IMR-90 (cell line): ENCODE results near the gene C6orf89. TPM values are rescaled to one million over a fixed set of nuclear protein-coding genes. Genes with fewer than 3 reads are reported as not detected.

Experiments
- ATAC-seq: fragments of 200-7000 bp; cut with Tn5 transposase; 2 replicates; pipeline ENCODE4 v1.9.1; 2020; ENCODE audit warnings: low read depth, mild to moderate bottlenecking, moderate library complexity
- BruUV-seq: library from RNA; stranded (reverse); fragments of 400-500 nt; replicated peaks from 2 replicates; lab custom pipeline; 2021; lab: Mats Ljungman, UMichigan
- CTCF ChIA-PET: fragments of 300-600 bp; formaldehyde crosslinking; extraction: SDS; loops from one replicate; lab custom pipeline; 2021; ENCODE audit warnings: antibody characterized with exemption; lab: Yijun Ruan, JAX
- POLR2A ChIA-PET: fragments of 300-600 bp; sonication (Branson Sonifier 250); formaldehyde crosslinking; loops from one replicate; lab custom pipeline; 2022; ENCODE audit warnings: antibody characterized with exemption; ENCODE audit not compliant: unreplicated experiment; lab: Charles Lee
- DNase-seq: peaks from one replicate; pipeline ENCODE4 v3.0.0; 2013
- H2AFZ ChIP-seq: replicated peaks from 2 replicates; pipeline ENCODE3; 2013; ENCODE audit warnings: low read length, mild to moderate bottlenecking; ENCODE audit not compliant: poor library complexity
- H2AK5ac ChIP-seq: 2 replicates; pipeline ENCODE4 v1.6.1; 2013; ENCODE audit warnings: low read depth, low read length, inconsistent platforms
- H2AK9ac ChIP-seq: replicated peaks from 2 replicates; pipeline ENCODE3; 2013; ENCODE audit warnings: mild to moderate bottlenecking, low read depth, low read length, moderate library complexity; ENCODE audit not compliant: poor library complexity
- H2BK120ac ChIP-seq: 2 replicates; pipeline ENCODE4 v1.6.1; 2013; ENCODE audit warnings: low read depth, low read length, inconsistent platforms
- H2BK15ac ChIP-seq: 3 replicates; pipeline ENCODE4 v1.6.1; 2013; ENCODE audit warnings: low read depth, low read length, inconsistent platforms
- H2BK20ac ChIP-seq: 2 replicates; pipeline ENCODE4 v1.6.1; 2013; ENCODE audit warnings: low read depth, mild to moderate bottlenecking, inconsistent platforms, low read length, moderate library complexity
- H2BK5ac ChIP-seq: 2 replicates; pipeline ENCODE4 v1.6.1; 2013; ENCODE audit warnings: mild to moderate bottlenecking, low read depth, low read length, inconsistent platforms; ENCODE audit not compliant: poor library complexity, severe bottlenecking
- H3K14ac ChIP-seq: replicated peaks from 2 replicates; pipeline ENCODE4 v1.6.1; 2013; ENCODE audit warnings: low read depth, low read length, inconsistent platforms
- H3K18ac ChIP-seq: 2 replicates; pipeline ENCODE4 v1.6.1; 2013; ENCODE audit warnings: low read depth, low read length, control low read depth
- H3K23ac ChIP-seq: 2 replicates; pipeline ENCODE4 v1.6.1; 2013; ENCODE audit warnings: low read depth, low read length, inconsistent platforms
- H3K27ac ChIP-seq: 2 replicates; pipeline ENCODE4 v1.5.1; 2013; ENCODE audit warnings: mild to moderate bottlenecking, control low read depth, low read length; ENCODE audit not compliant: insufficient read depth
- H3K27me3 ChIP-seq: 2 replicates; pipeline ENCODE4 v1.6.1; 2013; ENCODE audit warnings: low read length; ENCODE audit not compliant: control insufficient read depth, insufficient read depth
- H3K36me3 ChIP-seq: 2 replicates; pipeline ENCODE4 v1.6.1; 2013; ENCODE audit warnings: low read length, mixed read lengths; ENCODE audit not compliant: control insufficient read depth, insufficient read depth
- H3K4ac ChIP-seq: 2 replicates; pipeline ENCODE4 v1.6.1; 2013; ENCODE audit warnings: low read depth, low read length, inconsistent platforms
- H3K4me1 ChIP-seq: 2 replicates; pipeline ENCODE4 v1.6.1; 2013; ENCODE audit warnings: low read length, mixed read lengths; ENCODE audit not compliant: control insufficient read depth, insufficient read depth
- H3K4me2 ChIP-seq: 2 replicates; pipeline ENCODE4 v1.6.1; 2013; ENCODE audit warnings: low read depth, mild to moderate bottlenecking, control low read depth, low read length, moderate library complexity
- H3K4me3 ChIP-seq: 2 replicates; pipeline ENCODE4 v1.5.1; 2013; ENCODE audit warnings: low read depth, mild to moderate bottlenecking, control low read depth, low read length, moderate library complexity; ENCODE audit not compliant: insufficient read depth
- H3K56ac ChIP-seq: 2 replicates; pipeline ENCODE4 v1.6.1; 2013; ENCODE audit warnings: low read length, inconsistent platforms; ENCODE audit not compliant: insufficient read depth; ENCODE audit errors: extremely low read depth
- H3K79me1 ChIP-seq, 2 experiments: 2 replicates each; pipeline ENCODE4 v1.6.1; 2013; ENCODE audit warnings: low read length in 2 of 2, inconsistent platforms in 1 of 2, low read depth in 1 of 2
- H3K9ac ChIP-seq: 2 replicates; pipeline ENCODE4 v1.6.1; 2013; ENCODE audit warnings: low read depth, low read length, control low read depth
- H3K9me1 ChIP-seq: 2 replicates; pipeline ENCODE4 v1.6.1; 2013; ENCODE audit warnings: low read length, inconsistent platforms; ENCODE audit not compliant: insufficient read depth
- H3K9me3 ChIP-seq: 2 replicates; pipeline ENCODE4 v1.6.1; 2013; ENCODE audit warnings: low read length; ENCODE audit not compliant: control insufficient read depth, insufficient read depth
- H4K20me1 ChIP-seq: 2 replicates; pipeline ENCODE4 v1.6.1; 2013; ENCODE audit warnings: low read length, inconsistent platforms; ENCODE audit not compliant: insufficient read depth
- H4K5ac ChIP-seq: 2 replicates; pipeline ENCODE4 v1.6.1; 2013; ENCODE audit warnings: mild to moderate bottlenecking, low read depth, low read length, control low read depth
- H4K8ac ChIP-seq, 2 experiments: 2 replicates each; pipeline ENCODE4 v1.6.1; 2013; ENCODE audit warnings: low read depth in 2 of 2, low read length in 2 of 2, control low read depth in 1 of 2, inconsistent platforms in 1 of 2
- H4K91ac ChIP-seq: 2 replicates; pipeline ENCODE4 v1.6.1; 2013; ENCODE audit warnings: low read depth, low read length, inconsistent platforms; ENCODE audit not compliant: insufficient read depth
- MAZ ChIP-seq: IDR thresholded peaks from 2 replicates; pipeline ENCODE4 v1.6.1; 2012; ENCODE audit warnings: low read depth, mild to moderate bottlenecking, low read length, improper control_type of control experiment, moderate library complexity, borderline replicate concordance
- WGBS, 2 experiments: methylation state at CpG; one replicate each; pipeline versions ENCODE4 v1.1.5 to v1.1.7; 2013; ENCODE audit warnings: missing lambda C conversion rate in 2 of 2; ENCODE audit not compliant: insufficient read length in 1 of 2; ENCODE audit errors: extremely low coverage in 2 of 2; 5-methylcytosine and 5-hydroxymethylcytosine counted together
- dilution Hi-C: fragments of 300-500 bp; cut with HindIII; formaldehyde crosslinking; loops from one replicate; pipeline ENCODE4 v1.14.3; 2018; ENCODE audit warnings: low sequenced_read_pairs; ENCODE audit not compliant: unreplicated experiment
- in situ Hi-C: fragments of 300-500 bp; cut with MboI; formaldehyde crosslinking; loops from 3 replicates; pipeline ENCODE4 v1.14.3; 2019; ENCODE audit warnings: low sequenced_read_pairs, inconsistent platforms, mixed read lengths
- intact Hi-C: fragments of 100-400 bp; cut with micrococcal nuclease; formaldehyde crosslinking; loops from 2 replicates; pipeline ENCODE4 v1.10.0; 2022
- polyA plus RNA-seq, 3 experiments: library from polyadenylated mRNA; depleted of rRNA; stranded (reverse); fragments of >200 nt; gene quantifications; 2 replicates each; pipeline ENCODE4 v1.2.3, GENCODE V29; 2012; ENCODE audit warnings: low replicate concordance in 1 of 3
- total RNA-seq: library from RNA; depleted of rRNA; stranded (reverse); fragments of >200 nt; gene quantifications from 2 replicates; pipeline ENCODE4 v1.2.3, GENCODE V29; 2012
- TF ChIP-seq, protein P1 (sequence below): fragments of 150-350 bp; IDR thresholded peaks from 2 replicates; pipeline ENCODE4 v1.6.1; 2017; ENCODE audit warnings: mild to moderate bottlenecking, antibody characterized with exemption, low read length, low read depth

C6orf89 gene
- total and polyA plus RNA-seq, 2 of the 4 experiments (the other 2 are of a cell fraction): 30.8 to 52.3 TPM

DNA sequence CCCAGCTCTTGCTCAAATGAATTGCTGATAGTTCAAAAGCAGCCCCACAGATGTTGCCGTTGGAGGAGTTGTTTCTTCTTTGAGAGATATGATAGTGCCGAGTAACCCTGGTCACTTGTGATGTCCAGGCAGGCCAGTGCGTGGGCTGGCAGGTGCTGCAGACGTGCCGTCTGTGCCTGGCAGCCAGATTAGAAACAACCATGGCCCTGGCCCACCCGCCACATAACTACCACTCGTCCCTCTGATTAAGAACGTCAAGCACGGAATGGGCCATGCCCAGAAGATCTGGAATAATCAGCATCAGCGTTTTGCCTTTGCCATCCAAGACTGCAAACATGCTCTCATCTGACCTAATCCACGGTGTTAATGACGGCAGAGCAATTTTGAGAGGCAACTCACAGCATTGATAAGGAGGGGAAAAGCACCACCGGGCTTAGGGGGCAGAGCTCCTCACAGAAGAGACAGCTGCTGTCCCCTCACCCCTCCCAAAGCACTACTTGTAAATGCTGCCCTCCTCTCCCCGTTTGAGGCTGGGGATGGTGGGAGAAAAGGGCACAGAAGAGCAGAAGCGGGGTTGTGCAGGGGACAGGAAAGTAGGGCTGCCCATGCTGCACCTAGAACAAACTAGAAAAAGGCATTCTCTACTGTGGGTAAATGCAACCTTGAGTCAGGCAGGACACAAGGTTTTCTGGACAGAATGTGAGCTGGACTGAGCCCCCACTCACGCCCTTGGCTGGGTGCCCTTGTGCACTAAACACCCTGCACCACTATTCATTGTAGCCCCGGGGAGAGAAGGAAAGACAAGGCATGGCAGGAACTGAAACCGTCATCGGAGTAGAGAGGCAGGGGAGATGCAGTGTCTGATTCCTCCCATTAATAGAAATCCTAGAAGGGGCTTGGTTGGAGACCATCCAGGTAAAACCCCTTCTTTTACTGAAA is 41.3 kb upstream of the C6orf89 start:
- Histone ChIP-seq H3K36me3 (no peaks in the 10 kb centered on the region), H3K9me1 (no peaks in the 10 kb centered on the region; the same call in 1 of the 2 replicates), H3K4me1 (peaks cover 11% of the 10 kb centered on the region; the same call in 1 of the 2 replicates), H3K9me3 (no peaks in the 10 kb centered on the region), H2AFZ (peak overlapping the region; percentile 10), H2BK120ac (no peak overlapping the region), H2BK20ac (no peak overlapping the region), H3K79me1 (no peaks in the 10 kb centered on the region), H4K8ac (no peak overlapping the region), H3K56ac (no peak overlapping the region), H2AK9ac (no peak overlapping the region), H4K91ac (no peak overlapping the region), H3K27me3 (peaks cover 17% of the 10 kb centered on the region), H2BK15ac (no peak overlapping the region), H2AK5ac (no peak overlapping the region), H3K18ac (no peak overlapping the region), H3K4ac (no peak overlapping the region), H3K4me3 (no peak overlapping the region), H3K4me2 (no peak overlapping the region), H4K5ac (no peak overlapping the region), H3K14ac (no peak overlapping the region), H3K23ac (no peak overlapping the region), H4K20me1 (no peaks in the 10 kb centered on the region), H3K27ac (no peak overlapping the region), H3K9ac (no peak overlapping the region), H2BK5ac (no peak overlapping the region)
- CTCF ChIA-PET: interaction anchor here (0.6 kb wide), 1 partner anchor 47 kb away, joined by 3 read pairs; no protein-coding TSS in a partner anchor
- intact Hi-C loops: no loop called here
- no TSS peak for BruUV-seq
- dilution Hi-C loops: no loop called here
- ATAC-seq (no peak), DNase-seq (no peak)
- POLR2A ChIA-PET: no interaction called here
- WGBS, 2 experiments: 63% methylated on average over 8 of the region's 19 CpGs; no CpG with 5 or more reads in 1 of the 2 experiments
- in situ Hi-C loops: no loop called here
- TF ChIP-seq, protein P1, sequence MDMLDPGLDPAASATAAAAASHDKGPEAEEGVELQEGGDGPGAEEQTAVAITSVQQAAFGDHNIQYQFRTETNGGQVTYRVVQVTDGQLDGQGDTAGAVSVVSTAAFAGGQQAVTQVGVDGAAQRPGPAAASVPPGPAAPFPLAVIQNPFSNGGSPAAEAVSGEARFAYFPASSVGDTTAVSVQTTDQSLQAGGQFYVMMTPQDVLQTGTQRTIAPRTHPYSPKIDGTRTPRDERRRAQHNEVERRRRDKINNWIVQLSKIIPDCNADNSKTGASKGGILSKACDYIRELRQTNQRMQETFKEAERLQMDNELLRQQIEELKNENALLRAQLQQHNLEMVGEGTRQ: no peak
- TF ChIP-seq MAZ: no peak
